Vagina (tissue), 2 donors: Measurements from ENCODE around the gene PTPRM.

Source experiments
- CTCF ChIP-seq, 3 experiments: fragments of 450-650 bp in 2 of 3; fragments of 200-600 bp in 1 of 3; sonication (generic) in 1 of 3; IDR thresholded peaks; one replicate each; pipeline ENCODE4 v1.5.1; 2017 to 2019; ENCODE audit warnings: antibody characterized with exemption in 3 of 3, mild to moderate bottlenecking in 2 of 3, moderate library complexity in 2 of 3
- POLR2AphosphoS5 ChIP-seq, 2 donors: sonication (generic); formaldehyde crosslinking; IDR thresholded peaks; one replicate each; pipeline ENCODE4 v1.9.0; 2017; ENCODE audit warnings: antibody characterized with exemption in 2 of 2, mild to moderate bottlenecking in 2 of 2, low read depth in 1 of 2; ENCODE audit not compliant: insufficient read depth in 1 of 2

- TF ChIP-seq POLR2AphosphoS5 (IDR thresholded peaks at IDR 0.05; ENCODE audit: insufficient read depth in 1 of 2, low read depth in 1 of 2) (no peak), CTCF (IDR thresholded peaks at IDR 0.05) (no peak)
Measured at GRCh38 chr18:7647500-7647899, 80.4 kb downstream of the PTPRM start.
